GM10847 (cell line): ENCODE data around the gene SNX10.

ENCODE experiments used
- POLR2A ChIP-seq: IDR thresholded peaks from 2 replicates; pipeline ENCODE4 v1.6.1; 2011; ENCODE audit not compliant: insufficient read length; ENCODE audit errors: extremely low read depth

Gene SNX10

DNA sequence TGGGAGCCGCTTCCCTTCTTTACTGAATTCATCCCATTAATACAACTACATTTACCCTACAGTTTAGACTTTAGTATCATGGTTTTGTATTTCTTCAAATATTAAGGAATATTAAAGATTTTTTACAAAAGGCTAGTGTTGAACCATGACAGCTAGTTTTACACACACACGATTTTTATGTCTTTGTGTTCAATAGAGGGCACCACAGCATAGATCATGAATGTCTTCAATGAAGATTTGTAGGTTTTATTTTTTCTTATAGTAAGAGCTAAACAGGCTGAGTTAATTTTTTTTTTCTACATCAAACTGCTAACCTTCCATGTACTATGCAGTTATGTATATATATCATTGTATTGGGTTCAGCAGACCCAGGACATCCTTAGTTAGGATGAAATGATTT lies 76.9 kb downstream of the SNX10 start:
- no peak for TF ChIP-seq POLR2A

DNA sequence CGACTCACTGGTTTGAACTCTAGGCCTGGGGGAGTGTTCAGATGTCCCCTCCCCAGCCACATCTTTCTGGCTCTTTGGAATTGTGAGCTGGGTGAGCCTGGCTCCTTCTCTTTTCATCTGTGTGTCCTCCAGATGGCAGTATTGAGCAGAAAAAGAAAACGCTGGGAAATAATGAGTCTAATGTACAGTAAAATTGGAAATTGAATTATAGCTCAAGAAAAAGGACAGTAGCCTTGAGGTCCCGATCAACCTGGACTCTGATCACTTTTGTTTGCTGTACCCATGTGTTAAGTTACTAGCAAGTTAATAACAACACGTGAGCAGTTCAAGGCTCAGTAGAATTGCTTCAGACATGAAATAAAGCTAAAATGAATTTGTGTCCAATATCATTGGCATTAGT lies 77.9 kb downstream of the SNX10 start:
- TF ChIP-seq POLR2A, result no peak

DNA sequence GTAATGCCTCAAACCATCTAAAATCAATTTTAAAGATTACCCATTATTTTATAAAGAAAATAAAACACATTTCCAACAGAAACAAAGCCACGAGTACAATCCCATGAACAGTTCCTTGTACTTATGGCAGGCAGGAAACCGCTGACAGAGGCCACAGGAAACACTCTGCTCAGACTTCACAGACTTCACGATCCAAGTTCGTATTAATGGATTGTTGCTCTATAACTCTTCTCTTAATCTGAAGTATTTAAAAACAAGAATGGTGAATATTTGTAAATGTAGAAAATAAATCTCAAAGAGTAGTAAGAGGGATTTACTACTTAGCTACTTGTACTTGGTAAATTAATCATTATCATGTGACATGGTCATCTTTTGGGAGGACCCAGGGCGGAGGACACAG lies 78.3 kb downstream of the SNX10 start:
- TF ChIP-seq POLR2A, result no peak

DNA sequence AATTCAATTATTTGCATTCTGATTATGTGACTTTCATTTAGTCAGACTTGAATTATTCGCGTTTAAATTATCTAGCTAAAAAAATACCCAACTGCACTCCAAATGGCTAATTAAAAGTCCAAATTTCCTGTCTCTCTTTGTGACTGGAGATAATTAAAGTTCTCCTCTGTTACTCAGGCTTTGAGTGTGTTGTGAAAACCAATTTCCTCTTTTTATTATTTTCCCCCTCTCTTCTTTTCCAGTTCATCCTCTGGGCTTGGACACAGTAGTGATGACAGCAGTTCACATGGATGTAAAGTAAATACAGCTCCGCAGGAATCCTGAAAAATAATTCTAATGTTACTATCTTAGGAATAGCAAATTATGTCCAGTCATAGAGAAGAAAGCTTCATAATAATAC lies 80.6 kb downstream of the SNX10 start:
- TF ChIP-seq POLR2A, result no peak

DNA sequence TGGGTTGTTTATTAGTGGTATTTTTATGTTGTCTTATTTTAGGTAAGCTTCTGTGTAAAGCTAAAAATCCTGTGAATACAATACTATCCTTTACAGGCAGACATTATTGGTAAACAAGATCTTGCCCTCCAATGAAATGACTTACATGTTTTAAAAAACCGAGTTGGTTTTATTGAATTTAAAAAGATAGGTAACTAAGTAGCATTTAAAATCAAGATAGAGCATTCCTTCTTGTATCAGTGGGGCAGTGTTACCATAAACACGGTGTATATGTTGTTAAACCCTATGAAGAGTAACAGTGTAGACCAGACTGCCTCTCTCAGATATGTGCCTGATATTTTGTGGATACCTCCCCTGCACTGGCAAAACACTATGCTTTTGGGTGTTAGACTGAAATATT lies 81.0 kb downstream of the SNX10 start:
- no peak for TF ChIP-seq POLR2A

DNA sequence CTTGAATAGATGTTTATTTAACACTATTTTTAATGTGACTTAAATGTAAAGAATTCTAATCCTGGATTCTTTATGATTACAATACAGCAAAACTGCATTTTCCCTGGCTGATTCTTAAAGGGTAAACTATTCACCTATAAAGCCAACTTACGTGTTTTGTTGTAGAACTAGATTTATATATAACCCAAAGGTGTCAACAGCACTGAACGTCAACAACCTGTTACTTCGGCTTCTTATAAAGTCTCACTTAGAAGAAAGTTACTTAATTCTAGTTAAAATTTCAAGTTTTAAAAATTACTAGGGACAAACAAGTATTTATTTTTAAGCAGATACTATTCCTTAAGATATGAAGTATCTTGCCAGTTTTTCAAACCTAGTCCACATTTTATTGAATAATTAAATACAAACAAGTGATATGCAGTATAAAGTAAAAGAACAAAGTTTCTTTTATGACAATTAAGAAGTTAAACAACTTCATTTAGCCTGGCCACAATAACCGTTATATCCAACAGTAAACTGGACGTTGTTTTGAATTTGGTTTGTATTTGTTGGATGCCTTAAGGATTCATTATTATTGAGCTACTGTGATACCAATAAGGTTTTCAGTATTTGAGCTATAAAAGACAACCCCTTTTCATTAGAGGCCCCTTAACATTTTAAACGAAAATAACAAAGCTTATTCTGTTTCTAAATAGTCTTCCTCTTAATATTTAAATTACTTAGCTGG lies 83.1 kb downstream of the SNX10 start:
- no peak for TF ChIP-seq POLR2A

DNA sequence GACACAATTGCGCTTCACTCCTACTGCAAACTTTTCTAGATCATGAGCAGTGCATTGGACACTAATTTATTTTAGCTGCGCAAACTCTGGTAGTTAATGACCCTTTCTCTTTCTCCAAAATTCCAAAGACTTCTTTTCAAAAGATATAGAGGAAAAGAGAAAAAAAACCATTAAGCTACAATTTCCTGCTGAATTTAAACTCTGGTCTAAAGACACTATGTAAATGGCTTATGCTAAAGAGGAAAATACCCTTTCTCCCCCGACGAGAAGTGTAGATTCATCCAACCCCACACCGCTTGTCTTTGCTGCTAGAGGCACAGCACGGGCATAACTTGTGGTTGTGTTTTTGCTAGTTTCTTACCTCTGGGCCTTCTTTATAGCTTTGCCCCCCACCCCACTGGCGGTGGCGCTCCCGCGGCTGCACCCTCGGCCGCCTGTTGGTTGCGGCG lies 84.1 kb downstream of the SNX10 start:
- no peak for TF ChIP-seq POLR2A

DNA sequence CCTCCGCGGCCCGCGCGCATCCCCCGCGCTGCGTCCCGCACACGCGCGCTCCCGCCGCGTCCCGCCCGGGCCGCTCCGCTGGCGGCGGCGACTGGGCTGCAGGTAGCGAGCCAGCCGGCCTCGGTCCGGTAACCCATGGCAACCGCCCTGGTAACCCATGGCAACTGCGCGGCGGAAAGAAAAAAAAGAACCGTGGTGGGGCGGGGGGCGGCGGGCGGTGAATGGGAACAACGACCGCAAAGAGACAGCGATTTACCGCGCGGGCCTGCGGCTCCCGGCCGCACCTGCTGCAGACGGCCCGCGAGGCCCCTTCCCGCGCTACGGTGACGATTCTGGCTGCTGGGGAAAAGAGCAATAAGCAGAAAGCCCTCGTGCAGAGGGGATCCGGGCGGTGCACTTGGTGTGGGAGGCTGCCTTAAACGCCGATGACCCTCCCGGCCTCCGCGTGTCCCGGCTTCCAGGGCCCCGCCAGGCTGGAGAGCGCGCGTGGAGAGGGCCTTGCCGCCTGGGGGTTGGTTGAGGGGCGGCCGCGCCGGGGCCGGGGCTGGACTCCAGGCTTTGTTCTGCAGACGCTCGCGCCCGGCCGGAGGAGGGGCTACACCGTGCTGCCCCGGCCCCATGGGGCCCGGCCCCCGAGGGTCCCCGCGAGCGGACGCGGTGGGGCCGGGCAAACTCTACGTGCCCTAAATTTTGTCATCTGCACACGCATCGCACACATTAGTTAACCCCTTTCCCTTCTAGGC lies 84.7 kb downstream of the SNX10 start:
- TF ChIP-seq POLR2A, result no peak

DNA sequence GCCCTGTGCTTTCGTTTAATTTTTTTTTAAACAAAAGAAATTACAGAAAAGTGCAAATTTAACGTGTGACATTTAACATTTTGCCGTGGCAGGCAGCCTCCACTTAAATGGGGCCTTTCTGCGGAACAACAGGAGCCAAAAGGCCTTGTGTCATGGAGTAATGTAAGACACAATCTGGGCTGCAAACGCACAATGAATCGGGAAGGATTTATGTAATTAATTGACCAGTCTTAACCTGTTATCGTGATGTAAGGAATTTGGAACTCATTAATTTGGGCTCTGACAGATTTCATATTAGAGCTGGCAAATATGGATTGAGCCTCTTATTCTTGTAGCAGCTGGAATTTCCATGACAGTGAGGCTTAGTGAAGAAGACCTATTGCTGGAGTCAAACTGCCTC lies 86.4 kb downstream of the SNX10 start:
- no peak for TF ChIP-seq POLR2A

DNA sequence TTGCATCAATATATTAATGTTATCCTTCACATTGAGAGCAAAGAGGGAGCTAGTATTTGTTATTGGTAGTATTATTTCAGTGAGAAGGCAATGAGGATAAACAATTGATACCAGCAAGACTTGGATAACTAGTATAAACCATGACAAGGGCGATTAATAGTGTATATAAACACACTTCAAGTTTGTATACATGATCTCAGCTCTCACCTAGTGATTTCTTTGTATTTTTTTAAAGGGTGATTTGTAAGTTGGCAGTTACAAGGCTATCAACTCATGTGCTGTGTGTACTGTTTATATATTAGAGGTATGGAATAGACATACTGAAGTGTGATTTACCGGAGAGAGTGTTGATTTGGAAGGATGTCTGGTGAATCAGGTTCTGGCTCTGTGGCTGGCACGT lies 88.0 kb downstream of the SNX10 start:
- no peak for TF ChIP-seq POLR2A

DNA sequence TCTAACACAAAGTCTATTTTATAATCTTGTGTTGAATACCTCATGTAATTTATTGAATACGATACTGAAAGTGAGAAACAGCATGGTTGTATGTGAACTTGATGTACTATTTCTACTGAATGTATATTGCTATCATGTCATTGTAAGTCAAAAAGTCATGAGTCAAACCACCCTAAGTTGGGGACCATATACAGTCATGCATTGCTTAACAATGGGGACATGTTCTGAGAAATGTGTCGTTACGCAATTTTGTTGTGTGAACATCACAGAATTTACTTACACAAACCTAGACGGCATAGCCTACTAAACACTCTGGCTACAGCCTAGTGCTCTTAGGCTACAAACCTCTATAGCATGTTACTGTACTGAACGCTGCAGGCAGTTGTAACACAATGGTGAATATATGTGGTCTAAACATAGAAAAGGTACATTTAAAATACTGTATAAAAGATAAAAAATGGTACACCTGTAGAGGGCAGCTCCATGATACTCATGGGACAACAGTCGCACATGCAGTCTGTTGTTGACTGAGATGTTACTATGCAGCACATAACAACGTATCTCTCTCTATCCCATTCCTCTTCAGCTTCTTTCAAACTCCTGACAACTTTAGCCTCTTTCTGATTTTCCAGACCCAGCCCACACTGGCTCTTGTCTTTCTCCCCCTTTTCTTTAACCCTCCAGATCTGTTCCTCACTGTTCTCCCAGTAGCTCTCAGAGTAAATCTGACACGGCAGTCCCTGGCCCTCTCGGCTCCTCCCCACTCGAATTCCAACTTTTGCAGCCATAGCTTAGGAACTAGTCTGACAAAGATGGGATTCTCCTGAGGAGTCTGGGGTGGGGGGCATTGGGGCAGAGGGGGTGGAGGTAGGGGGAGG lies 90.1 kb downstream of the SNX10 start:
- TF ChIP-seq POLR2A, result no peak

DNA sequence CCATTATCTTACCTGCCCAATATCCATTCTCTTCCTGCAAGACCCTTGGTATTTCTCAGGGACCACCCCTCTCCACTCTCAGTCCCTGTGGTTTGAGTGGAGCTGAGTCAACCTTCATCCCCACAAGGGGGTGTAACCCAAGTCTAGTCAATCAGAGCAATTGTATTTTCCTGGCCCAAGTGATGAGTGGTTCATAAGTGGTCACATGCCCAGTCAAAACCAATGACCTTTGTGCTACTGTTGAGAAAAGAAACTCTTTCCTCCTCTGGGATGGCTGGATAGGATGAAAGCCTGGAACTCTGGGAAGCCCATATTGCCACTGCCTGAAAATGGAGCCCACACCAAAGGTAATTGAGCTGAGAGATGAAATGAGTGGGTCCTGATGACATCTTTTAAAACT lies 93.6 kb downstream of the SNX10 start:
- TF ChIP-seq POLR2A, result no peak

DNA sequence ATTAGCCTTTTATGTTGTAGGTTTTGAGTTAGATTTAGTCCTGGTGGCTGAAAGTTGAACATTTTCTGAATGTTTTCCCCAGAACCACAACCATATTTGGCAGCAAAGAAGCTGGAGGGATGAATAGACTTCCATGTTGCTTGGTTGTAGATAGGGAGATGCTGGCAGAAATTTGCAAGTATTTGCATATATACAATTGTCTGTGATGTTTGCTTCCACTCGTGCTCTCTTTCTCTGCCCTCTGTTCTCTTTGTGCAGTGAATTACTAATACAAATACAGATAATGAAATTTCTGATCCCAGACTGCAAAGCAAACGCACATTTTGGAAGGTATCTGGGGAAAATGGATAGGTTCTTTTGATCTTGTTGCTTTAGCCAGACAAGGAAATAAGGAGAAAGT lies 96.1 kb downstream of the SNX10 start:
- no peak for TF ChIP-seq POLR2A

DNA sequence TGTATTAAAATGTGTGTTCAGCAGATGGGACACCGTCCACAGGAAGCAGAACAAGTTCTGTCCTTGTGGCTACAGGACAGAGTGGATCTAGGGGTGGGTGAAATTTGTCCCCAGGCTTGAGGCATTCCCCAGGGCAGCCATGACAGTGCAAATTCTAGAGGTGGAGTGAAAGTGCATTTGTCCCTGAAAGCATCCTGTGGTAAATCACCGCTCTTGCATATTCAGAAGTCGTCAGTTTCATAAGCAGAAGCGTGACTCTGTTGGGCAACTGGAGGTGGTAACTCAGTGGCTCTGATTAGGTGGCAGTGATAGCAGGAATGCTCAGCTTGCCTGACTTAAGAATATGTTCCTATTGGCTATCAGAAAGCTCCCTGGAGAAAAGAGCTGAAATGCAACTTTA lies 96.6 kb downstream of the SNX10 start:
- no peak for TF ChIP-seq POLR2A

DNA sequence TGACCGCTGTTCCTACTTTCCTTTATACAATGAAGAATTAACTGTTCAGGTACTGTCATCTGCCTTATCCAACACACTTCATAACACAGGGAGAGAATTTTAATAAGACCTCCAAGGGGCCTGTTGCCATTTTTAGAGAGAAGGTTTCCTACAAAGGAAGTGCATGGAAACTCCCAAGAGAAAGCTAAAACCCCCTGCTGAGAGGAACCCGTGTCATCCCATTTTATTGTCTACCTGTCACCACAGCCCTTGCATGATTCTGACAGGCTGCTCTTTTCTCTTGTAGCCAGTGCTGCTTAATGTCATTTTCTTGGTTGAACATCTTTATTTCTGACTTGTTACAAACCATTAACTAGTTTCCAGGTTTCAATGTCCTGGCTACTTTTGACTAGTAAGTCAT lies 98.4 kb downstream of the SNX10 start:
- no peak for TF ChIP-seq POLR2A

DNA sequence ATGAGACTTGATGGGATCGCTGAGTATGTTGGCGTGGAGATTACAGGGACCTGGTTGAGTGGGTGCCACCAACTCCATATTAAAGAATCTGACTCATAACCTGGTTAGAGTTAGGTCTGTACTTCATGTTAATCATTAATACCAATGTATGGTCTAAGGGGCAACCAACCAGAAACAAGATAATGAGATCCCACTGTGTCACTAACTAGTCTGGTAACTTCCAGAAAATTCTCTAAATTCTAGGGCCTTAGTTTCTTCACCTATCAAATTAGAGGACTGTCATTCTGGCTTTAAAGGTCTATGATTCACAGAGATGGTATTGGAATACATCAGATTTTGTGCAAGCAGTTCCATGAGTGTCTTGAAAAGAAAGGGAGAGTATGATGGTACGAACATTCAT lies 102.2 kb downstream of the SNX10 start:
- no peak for TF ChIP-seq POLR2A
